ENCODE measurements around the gene TAGLN. TPM values are rescaled to one million over a fixed set of nuclear protein-coding genes. Genes with fewer than 3 reads are reported as not detected.

The TAGLN gene
- polyA plus RNA-seq, 1 experiment: 6,322 TPM

DNA sequence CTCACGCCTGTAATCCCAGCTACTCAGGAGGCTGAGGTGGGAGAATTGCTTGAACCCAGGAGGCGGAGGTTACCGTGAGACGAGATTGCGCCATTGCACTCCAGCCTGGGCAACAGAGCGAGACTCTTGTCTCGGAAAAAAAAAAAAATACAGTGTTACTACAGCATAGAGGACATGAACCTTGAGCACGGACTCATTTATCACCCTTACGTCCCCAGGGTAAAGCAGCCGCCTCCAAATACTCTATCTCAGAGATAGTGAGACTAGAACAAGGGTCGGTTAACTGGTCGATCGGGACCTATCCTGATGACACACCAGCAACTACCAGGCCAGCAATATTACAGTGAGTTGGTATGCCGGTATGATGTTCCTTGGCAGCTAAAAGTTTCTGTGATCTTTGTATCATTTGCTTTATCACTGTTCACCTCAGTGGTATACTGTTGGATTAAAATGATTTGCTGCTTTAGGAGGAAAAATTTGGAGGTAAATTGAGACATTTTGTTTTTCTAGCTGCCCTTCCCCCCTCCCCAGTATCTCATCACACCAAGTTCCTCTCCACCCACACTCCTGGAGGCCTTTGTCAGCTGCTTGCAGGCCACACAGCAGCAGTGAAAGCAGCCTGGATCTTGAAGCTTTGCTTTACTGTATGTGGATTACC is 27.6 kb upstream of the TAGLN start:
- no peak for DNase-seq (ENCODE audit: low read depth)
- H3K4me3 ChIP-seq (ENCODE audit: low read depth, low read length): no peak overlapping the region
- ChIA-PET CTCF (interaction anchor here (0.8 to 3.3 kb wide), 6 partner anchors 9 to 60 kb away, joined by 3 to 13 read pairs (median 3); partner anchors contain the start of genes PCSK7 and RNF214), POLR2A (interaction anchor here (0.6 kb wide), 1 partner anchor 51 kb away, joined by 3 read pairs; no protein-coding TSS in a partner anchor)
- peaks cover 5% of the 10 kb centered on the region for H3K36me3 ChIP-seq (ENCODE audit: control insufficient read depth, insufficient read depth, low read length)
- no peaks in the 10 kb centered on the region for H3K27me3 ChIP-seq (ENCODE audit: control insufficient read depth, insufficient read depth, low read length)
- TF ChIP-seq, protein P1, sequence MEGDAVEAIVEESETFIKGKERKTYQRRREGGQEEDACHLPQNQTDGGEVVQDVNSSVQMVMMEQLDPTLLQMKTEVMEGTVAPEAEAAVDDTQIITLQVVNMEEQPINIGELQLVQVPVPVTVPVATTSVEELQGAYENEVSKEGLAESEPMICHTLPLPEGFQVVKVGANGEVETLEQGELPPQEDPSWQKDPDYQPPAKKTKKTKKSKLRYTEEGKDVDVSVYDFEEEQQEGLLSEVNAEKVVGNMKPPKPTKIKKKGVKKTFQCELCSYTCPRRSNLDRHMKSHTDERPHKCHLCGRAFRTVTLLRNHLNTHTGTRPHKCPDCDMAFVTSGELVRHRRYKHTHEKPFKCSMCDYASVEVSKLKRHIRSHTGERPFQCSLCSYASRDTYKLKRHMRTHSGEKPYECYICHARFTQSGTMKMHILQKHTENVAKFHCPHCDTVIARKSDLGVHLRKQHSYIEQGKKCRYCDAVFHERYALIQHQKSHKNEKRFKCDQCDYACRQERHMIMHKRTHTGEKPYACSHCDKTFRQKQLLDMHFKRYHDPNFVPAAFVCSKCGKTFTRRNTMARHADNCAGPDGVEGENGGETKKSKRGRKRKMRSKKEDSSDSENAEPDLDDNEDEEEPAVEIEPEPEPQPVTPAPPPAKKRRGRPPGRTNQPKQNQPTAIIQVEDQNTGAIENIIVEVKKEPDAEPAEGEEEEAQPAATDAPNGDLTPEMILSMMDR (IDR thresholded peaks at IDR 0.05; ENCODE audit: insufficient read depth, low read depth, low read length): no peak

- TF ChIP-seq, protein P1 (IDR thresholded peaks at IDR 0.05; ENCODE audit: insufficient read depth, low read depth, low read length): no peak
- no peak for DNase-seq (ENCODE audit: low read depth)
- ChIA-PET POLR2A (no interaction called here), CTCF (interaction anchor here (0.7 to 3.3 kb wide), 7 partner anchors 8 to 382 kb away, joined by 3 to 13 read pairs (median 4); partner anchors contain the start of gene APOA5)
- Histone ChIP-seq H3K36me3 (ENCODE audit: control insufficient read depth, insufficient read depth, low read length) (peaks cover 2% of the 10 kb centered on the region), H3K4me3 (ENCODE audit: low read depth, low read length) (no peak overlapping the region), H3K27me3 (ENCODE audit: control insufficient read depth, insufficient read depth, low read length) (no peaks in the 10 kb centered on the region)
Observed at GRCh38 chr11:117172724-117173421, 26.3 kb upstream of the TAGLN start.

GRCh38 chr11:117175104-117175503 is 24.1 kb upstream of the TAGLN start:
- CTCF ChIA-PET: no interaction called here
- POLR2A ChIA-PET: interaction anchor here (0.6 kb wide), 1 partner anchor 375 kb away, joined by 12 read pairs; no protein-coding TSS in a partner anchor
- TF ChIP-seq, protein P1 (IDR thresholded peaks at IDR 0.05; ENCODE audit: insufficient read depth, low read depth, low read length): no peak
- Histone ChIP-seq H3K27me3 (ENCODE audit: control insufficient read depth, insufficient read depth, low read length) (no peaks in the 10 kb centered on the region), H3K4me3 (ENCODE audit: low read depth, low read length) (no peak overlapping the region), H3K36me3 (ENCODE audit: control insufficient read depth, insufficient read depth, low read length) (peaks cover 2% of the 10 kb centered on the region)
- DNase-seq (ENCODE audit: low read depth): no peak

DNA sequence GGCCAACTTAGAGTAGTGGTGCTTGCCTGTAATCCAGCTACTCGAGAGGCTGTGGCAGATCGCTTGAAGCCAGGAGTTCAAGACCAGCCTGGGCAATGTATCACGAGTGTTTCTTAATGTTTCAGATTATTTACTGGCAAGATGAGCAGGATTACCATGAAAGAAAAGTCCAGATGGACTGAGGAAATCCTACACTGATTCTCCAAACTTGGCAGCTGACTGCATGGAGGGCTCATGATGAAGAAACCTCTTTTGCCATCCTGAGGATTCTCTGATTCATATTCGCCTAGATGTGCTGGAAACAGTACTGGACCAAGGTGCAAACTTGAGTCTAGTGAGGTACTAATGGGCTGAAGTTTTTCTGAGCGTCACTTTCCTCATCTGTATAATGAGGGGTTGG is 23.4 kb upstream of the TAGLN start:
- H3K27me3 ChIP-seq (ENCODE audit: control insufficient read depth, insufficient read depth, low read length): no peaks in the 10 kb centered on the region
- DNase-seq (ENCODE audit: low read depth): no peak
- TF ChIP-seq, protein P1 (IDR thresholded peaks at IDR 0.05; ENCODE audit: insufficient read depth, low read depth, low read length): no peak
- POLR2A ChIA-PET: no interaction called here
- no peak overlapping the region for H3K4me3 ChIP-seq (ENCODE audit: low read depth, low read length)
- CTCF ChIA-PET: no interaction called here
- H3K36me3 ChIP-seq (ENCODE audit: control insufficient read depth, insufficient read depth, low read length): no peaks in the 10 kb centered on the region; the same call in 1 of the 2 replicates

GRCh38 chr11:117176186-117176585 is 23.0 kb upstream of the TAGLN start:
- DNase-seq (ENCODE audit: low read depth): no peak
- H3K27me3 ChIP-seq (ENCODE audit: control insufficient read depth, insufficient read depth, low read length): no peaks in the 10 kb centered on the region
- POLR2A ChIA-PET: no interaction called here
- H3K36me3 ChIP-seq (ENCODE audit: control insufficient read depth, insufficient read depth, low read length): no peaks in the 10 kb centered on the region; the same call in 1 of the 2 replicates
- CTCF ChIA-PET: no interaction called here
- no peak overlapping the region for H3K4me3 ChIP-seq (ENCODE audit: low read depth, low read length)
- TF ChIP-seq, protein P1 (IDR thresholded peaks at IDR 0.05; ENCODE audit: insufficient read depth, low read depth, low read length): no peak
